ENCODE measurements around the gene AURKB.
A peak's percentile ranks its signal among the peaks of the same experiment; 100 is the strongest.
"Not testable (repeated sequence)": the region's sequence is repeated elsewhere in the genome, so short reads cannot be mapped to it uniquely, and the experiment has no call there.

Gene AURKB

DNA sequence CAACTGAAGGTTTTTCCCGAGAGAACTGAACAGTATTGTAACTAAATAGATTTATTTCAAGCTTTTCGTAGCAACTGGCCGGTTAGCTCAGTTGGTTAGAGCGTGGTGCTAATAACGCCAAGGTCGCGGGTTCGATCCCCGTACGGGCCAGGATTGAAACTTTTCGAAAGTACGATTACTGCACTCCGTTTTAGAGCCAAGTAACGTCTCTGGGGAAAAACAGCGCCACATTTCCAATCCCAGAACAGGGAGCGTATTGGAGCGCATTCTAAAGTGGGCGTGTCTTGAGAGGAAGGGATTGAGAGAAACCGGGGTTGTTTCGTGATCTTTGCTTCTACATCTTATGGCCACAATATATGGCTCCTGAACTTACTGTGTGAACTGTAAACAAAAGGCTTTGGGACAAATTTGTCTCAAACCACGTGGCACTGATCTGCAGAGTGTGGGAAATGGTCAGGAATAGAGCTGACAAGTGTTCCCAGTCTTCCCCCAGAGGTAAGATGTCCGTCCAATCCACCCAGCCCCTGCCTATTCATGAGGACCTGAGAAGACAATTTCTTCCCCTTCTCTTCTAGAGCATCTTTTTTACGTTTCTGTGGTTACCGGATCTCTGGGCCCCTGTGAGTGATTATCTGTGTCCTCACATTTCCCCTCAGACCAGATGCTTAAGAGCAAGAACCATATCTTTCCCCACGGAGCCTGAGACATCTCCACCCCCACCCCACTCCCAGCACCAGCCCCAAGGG is 22.7 kb downstream of the AURKB start:
- peak in 5 of 6 experiments; percentile 79 to 91 (median 85) for DNase-seq

DNA sequence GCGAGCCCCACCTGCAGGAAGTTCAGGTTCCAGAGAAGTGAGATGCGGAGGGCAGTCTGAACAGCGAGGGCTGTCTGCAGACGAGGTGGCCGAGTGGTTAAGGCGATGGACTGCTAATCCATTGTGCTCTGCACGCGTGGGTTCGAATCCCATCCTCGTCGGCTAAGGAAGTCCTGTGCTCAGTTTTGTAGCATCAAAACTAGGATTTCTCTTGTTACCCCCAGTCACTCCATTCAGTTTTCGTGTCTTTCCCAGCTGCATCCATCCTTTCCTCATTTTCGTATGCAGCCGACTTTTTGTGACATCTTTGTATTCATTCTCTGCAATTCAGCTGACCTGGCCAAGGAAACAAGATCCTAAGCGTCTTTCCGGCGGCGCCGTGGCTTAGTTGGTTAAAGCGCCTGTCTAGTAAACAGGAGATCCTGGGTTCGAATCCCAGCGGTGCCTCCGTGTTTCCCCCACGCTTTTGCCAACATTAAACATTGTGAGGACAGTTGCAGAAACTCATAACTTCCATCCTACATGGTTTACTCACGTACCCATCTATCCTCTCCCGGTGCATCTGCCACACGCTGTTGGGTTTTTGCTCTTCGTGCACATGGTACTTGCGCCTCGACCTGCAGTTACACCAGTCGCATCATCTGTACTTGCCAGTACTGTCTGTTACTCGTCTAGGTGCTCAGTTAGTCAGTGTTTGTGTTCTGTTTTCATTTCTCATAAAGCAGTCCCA is 23.4 kb downstream of the AURKB start:
- peak; percentile 78 to 97 (median 88) for DNase-seq

DNA sequence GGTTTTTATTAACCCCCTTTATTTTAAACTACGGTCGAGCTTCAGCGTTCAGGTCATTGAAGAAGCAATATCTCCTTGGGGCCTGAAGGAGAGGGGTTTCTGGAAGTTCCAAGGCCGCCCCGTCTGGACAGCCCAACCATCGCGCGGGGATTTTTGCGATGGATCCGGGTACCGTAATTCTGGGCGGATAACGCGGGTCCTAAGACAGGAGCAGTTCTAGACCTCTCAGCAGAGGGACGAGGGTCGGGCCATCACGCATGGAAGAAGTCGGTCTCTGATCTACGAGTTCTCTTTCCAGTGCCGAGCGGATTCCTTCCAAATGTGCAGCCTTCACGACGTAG is 24.0 kb downstream of the AURKB start:
- peak in 1 of 6 experiments; percentile 77 for DNase-seq

DNA sequence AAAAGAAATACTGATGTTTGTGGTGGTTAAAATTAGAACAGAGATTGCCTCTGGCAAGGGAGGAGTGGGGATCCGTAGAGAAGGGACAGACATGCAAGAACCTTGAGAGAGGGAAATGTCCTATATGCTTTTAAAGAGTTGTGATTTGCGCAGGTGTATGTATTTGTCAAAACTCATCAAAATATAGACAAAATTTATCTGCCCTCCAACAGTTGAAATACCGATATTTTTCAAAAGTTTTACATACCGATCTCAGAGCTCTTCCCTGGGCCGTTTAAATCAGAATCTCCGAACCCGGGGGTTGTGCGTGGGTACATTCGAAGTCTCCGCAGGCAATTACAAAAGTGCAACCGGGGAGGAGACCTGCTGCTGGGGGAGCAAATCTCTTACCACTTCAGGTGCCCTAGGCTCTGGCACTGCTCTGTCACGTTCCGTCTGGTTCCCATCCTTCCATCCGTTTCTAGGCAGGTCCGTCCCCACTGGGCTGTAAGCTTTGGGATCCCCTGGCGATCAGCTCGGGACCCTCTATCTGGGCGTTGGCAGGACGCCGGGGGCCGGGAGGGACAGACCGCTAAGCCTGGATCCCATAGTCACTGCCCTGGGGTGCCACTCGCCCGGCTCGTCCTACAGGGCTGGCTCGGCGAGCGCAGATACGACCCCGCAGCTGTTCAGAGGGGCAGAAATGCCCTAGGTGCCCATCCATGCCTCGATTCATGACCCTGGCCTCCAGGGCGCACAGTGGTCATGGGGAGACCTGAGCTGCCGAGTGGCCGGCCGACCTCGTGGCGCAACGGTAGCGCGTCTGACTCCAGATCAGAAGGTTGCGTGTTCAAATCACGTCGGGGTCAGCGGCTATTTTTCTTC is 24.6 kb downstream of the AURKB start:
- DNase-seq: peak; percentile 76 to 94 (median 80)

DNA sequence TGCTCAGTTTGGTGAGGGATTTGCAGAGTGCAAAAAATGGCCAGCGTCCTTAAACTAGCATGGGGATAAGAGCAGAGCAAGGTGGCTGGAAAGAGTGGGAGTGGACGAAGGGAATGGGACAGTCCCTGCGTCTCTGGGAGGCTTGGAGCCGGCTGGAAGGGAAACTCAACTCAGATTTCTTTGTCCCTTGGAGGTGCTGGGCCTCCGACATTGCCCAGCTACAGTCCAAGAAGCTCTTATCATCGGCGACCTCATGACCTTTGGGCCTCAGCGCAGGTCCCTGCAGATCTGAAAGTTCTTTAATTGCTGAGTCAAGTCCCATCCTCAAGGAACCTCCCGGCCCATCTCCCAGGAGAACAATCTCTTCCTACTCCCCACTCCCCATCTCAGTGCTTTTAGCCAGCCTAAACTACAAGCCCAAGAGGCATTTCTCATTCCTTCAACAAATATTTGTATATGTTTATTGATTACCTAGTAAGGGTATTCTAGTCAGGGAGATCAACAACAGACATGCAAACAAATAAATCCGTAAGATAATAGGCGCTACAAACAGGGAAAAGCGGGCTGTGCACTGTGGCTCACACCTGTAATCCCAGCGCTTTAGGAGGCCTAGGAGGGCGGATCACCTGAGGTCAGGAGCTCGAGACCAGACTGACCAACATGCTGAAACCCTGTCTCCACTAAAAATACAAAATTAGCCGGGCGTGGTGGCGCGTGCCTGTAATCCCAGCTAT is 33.2 kb downstream of the AURKB start:
- no peak for DNase-seq

DNA sequence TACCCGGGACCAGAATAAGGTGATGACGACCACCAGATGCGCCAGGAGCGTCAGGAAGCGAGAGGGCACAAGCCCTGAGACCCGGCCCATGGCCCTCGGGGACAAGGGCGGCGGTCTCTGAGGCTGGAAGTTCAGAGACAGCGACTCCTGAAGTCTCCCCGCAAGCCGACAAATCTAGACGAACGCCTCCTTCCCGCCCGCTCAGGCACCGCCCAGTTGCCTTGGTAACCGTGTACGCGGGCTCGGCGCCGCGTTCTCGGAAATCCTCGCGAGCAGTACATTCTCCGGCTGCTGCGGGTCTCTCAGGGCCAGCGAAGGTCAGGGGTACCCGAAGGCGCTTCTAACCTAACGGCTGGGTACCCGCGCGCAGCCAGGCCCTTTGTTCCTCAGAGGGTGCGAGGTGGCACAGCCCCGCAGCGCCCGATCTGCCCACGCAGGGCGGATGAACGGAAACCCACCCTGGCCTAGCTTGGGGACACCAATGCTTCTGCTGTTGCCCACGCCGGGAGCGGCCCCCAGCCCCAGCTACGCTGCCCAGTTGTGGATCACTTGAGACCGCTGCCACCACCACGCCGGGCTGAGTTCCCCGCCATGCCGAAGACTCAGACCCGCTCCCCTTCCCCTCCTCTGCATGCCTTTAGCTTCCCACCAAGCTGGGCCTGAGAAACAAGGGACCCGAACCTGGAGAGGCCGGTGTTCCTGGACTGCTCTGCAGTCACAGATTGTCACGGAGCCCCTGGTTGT is 34.0 kb downstream of the AURKB start, which contains the start of gene TMEM107:
Gene TMEM107, minus strand, starts transcription at position 184 of the 744 bp plus-strand sequence. Its CDS starts 94 bp downstream, at position 90.
- peak; percentile 77 to 86 (median 84) for DNase-seq

DNA sequence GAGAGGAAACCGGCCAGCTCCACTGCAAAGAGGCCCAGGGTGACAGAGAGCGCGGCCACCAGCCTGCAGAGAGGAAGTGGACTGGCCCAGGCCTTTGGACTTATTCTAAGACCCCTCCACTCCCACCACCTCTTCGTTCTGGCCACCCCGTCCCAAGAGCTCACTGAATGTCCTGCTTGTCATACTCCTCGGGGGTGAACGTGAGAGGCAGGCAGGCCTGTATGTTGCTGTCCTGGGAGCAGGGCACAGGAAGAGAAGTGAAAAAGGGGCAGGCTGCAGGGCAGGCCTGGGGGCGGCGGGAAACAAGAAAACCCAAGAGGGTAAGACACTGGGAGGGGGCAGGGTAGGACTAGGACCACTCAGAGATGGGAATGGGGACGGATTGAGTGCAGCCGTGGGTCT is 34.6 kb downstream of the AURKB start:
- DNase-seq: no peak

DNA sequence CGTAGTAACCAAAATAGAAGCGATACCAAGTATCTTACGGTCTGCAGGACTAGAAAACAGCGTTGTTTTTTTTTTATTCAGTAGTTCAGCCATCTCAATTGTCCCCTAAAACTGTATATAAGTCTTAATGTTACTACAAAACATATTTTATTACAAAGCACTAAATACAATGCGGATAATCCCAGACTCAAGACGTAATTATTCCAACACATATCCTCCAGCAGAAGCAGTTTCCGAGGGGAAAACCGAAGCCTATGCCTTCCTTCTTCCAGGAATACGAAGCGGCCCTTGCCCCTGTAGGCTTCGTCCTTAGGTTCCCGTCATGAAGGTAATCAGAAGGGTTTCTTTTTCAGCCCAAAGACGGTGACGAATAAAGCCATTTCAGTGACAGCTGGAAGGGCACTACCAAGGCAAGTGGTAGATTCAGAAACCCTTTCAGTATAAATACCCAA is 36.5 kb downstream of the AURKB start:
- DNase-seq: no peak

DNA sequence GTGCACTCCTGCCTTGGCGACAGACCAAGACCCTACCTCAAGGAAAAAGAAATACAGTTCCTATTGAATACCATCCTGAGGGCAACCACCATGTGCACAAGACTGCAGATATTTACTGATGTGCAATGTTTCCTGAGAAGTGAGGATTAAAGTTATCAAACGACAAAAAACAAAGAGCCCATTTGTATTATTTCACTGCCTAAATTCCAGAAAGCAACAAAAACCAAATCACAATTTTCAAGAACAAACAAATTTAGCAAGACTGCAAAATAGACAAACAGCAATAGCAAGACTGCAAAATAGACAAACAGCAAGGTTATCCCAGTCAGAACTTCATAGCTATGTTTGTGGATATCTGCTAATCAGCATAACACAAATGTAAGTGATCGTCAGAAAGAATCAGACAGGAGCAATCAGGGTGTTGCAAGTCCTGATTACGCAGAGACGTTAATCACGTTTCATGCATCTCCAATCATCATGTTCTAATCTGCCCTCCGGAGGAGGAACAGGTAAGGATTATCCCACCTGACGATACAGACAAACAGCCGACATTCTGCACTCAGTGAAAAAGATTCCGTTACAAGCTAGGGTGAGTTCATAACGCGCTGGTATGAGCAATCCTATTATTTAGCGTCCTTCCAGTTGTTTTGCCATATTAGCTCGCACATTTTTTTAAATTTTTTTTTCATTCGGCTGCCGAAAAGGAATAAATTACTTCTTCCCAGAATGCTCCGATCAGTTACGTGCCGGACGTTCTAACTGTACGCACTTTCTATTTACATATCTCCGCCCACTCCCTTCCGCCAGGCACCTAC is 37.1 kb downstream of the AURKB start:
- peak; percentile 38 to 99 (median 83) for DNase-seq

DNA sequence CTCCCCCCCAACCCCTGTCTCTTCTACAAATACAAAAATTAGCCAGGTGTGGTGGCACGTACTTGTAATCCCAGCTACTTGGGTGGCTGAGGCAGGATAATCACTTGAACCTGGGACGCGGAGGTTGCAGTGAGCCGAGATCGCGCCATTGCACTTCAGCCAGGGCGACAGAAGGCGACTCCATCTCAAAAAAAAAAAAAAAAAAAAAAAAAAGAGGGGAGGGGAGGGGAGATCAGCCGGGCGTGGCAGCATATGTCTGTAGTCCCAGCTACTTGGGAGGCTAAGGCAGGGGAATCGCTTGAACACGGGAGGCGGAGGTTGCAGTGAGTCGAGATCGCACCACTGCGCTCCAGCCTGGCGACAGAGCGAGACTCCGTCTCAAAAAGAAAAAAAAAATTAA is 40.2 kb downstream of the AURKB start:
- DNase-seq: not testable (repeated sequence)

DNA sequence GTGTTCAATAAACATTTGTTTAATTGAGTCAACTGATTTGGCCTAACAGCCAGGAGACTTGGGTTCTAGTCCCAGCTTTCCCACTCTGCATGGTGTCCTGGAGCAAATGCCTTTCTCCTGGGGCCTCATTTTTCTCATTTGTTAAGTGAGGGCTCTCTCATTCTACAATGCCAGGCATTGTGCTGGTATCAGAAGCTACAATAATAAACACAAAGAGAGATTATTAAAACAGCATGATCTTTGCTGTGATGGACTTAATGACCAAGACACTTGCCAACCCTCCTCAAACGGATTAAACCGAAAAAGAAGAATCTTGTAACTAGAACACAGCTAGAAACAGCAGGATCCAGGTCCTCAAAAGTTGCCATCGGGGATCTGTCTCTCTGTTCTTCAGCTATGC is 42.8 kb downstream of the AURKB start:
- no peak for DNase-seq

DNA sequence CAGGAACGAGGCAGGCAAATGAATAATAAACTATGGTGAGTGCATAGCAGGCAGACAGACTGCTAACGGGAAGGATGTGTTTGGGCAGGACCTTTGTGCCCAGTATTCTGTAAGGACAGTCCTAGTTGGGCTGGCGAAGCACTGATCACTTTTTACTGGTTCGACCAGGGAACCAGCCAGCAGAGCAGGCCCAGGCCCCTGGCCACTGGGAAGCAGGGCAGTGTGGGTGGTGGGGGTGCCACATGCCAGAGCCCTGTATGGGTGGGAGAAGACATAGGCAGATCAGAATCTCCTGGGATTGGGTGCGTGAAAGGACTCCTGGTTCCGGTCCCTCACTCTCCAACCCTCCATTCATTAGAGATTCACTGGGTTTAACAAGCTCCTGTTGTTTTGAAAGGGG is 43.6 kb downstream of the AURKB start:
- no peak for DNase-seq

DNA sequence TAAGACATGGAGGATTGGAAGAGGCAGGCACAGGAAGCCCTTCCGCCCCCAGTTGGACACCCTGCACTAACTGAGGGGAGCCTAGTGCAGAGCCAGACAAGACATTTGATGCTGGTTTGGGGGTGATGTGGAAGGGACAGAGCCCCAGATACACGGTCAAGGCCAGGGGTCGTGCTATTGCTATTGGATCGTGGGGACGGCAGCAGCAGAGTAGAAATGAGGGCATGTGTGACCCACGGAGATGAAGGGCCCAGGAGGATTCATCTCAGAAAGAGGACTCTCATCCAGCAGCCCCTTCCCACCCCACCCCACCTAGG is 45.6 kb downstream of the AURKB start:
- DNase-seq: no peak

DNA sequence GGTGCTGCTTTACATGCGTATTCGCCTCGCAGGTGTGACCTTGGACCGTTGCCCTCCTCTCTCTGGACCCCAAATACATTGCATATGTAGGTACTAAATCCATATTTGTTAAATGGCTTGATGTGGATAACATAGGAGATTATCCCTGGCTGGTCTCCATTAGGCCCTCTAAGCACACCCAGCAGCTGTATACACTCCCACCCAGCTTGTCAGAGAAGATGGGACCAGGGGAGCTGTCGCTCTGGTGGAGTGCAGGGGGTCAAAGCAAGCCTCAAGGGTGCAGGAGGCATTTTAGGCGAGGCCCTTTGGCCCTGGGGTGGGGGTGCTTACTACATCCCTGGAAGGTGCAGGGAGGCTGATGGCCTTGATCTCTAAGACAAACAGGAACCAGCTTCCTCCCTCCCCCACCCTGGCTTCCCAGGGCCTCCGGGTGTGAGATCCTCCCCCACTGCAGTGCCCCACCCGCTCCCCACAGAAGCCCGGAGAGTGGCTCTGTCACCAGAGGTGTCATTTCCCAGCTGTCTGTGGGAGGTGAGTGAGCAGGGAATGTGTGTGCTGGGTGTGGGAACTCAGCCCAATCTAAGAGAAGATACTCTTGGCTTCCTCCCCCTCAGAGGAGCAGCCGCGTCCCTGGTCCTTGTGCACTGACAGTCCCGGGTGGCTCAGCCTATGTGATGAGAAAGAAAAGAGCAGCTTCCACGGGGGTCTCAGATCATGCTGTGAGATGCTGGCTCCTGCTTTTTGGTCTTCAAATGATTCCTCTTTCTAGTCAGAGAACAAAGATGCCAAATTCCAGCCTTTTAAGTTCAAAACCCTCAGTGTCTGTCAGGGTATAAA is 46.2 kb downstream of the AURKB start:
- DNase-seq: peak; percentile 34 to 77 (median 65)

DNA sequence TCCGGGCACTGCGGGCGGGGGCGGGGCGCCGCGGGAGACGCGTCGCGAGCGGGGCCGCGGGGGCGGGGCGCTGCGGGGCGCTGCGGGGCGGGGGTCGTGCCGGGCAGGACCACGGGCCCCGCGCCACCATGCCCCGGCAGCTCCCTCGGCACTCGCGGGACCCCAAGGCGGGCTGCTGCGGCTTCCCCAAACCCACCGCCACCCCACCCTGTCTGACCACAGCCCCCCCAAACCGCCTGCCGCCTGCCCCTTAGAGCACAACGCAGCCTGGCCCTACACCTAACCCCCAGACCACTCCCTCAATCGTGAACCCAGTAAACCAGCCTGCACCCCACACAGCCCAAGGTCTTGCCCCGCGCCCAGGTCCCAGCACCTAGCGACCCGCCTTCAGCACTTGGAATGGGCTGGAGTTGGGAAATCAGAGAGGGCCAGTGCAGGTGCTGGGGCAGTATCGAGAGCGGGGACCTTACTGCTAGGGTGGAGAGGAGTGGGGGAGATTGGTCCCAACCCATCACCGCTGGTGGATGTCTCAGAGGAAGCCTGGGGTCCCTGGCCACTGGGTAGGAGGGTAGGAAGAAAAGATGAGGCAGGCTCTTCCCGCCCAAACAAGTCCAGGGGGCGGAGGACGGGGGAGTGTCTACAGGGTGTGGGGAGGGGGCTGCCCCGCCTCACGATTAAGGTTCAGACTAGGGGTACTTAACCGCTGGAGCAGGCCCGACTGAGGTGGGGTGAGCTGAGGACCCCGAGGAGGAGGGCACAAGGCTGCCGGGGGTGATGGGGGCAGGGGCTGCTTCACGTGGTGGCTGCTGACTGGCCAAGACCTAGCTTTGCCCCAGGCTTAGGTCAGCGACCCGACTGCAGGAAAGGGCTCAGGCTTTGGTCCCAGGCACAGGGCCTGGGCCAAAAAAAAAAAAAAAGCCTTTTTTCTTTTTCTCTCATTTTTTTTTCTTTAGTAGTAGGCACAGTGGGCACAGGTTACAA is 47.1 kb downstream of the AURKB start:
- DNase-seq: peak in 3 of 6 experiments; percentile 26 to 54 (median 53)

DNA sequence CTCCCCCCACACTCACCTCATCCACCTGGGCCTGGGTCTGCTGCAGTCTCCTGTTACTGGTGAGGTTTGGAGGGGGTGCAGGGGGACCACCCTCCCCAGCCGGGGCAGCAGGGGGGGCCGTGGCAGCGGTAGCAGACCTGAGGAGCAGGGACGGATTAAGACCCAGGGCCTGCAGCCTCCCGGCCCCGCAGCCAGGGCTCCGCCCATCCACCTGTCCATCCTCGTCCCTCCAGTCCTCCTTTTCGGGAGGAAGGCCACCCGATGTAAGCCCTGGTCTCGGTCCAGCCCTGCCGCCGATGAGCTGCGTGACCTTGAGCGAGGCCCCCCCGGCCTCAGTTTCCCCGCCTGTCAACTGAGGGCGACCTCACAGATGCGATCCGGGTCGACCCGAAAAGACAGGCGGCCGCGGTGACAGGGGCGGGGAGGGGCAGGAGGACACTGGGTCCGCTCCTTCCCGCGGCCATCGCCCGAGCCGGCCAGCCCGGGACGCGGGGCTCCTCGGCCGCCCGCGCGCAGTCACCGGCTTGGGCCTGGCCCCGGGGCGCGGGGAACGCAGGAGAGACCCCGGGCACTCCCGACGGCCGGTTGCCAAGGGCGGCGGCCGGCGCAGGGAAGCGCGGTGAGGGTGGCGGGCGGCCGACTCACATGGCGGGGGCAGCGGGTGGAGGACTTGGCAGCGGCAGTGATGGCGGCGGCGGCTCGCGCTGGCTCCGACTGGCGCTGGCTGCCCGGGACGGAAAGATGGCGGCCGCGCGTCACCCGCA is 48.0 kb downstream of the AURKB start, which contains the start of gene VAMP2:
Gene VAMP2, minus strand, starts transcription at position 716 of the 764 bp plus-strand sequence. Its CDS starts 69 bp downstream, at position 647.
- peak; percentile 73 to 89 (median 78) for DNase-seq

All from stimulated activated naive CD4-positive, alpha-beta T cell (primary cell).